ENCODE data around the gene NFKBIB. TPM values are rescaled to one million over a fixed set of nuclear protein-coding genes. Genes with fewer than 3 reads are reported as not detected.

NFKBIB gene
- total and polyA plus RNA-seq, 2 of the 13 experiments (the other 11 are each of a cell fraction or from before 2014, with no cell fraction given) = 8.6 to 14.9 TPM

GRCh38 chr19:38922482-38922881 is 22.7 kb downstream of the NFKBIB start:
- H3K4me3 ChIP-seq (replicated peaks in 1 of 3; ENCODE audit: insufficient read depth in 1 of 3, low read depth in 2 of 3, low read length in 3 of 3) = no peak overlapping the region
- H3K27ac ChIP-seq (ENCODE audit: extremely low read length, insufficient read depth, low read length) = no peak overlapping the region
- no peak overlapping the region for H3K9ac ChIP-seq (ENCODE audit: insufficient read depth, low read depth, low read length)
- peaks cover 11% of the 10 kb centered on the region for H3K4me1 ChIP-seq (ENCODE audit: insufficient read depth, low read length)
- H3K36me3 ChIP-seq (replicated peaks in 1 of 2; ENCODE audit: control insufficient read depth in 1 of 2, insufficient read depth in 2 of 2, low read length in 2 of 2) = peaks cover 15 to 37% of the 10 kb centered on the region in 2 experiments
- no peaks in the 10 kb centered on the region for H3K27me3 ChIP-seq (ENCODE audit: control insufficient read depth in 1 of 2, insufficient read depth in 2 of 2, low read length in 2 of 2)
- H3K4me2 ChIP-seq (ENCODE audit: low read depth, low read length) = no peak overlapping the region
- H2AFZ ChIP-seq (ENCODE audit: low read length) = no peak overlapping the region
- no TSS peak for BruUV-seq (replicated peaks)
- no peaks in the 10 kb centered on the region for H3K9me3 ChIP-seq (ENCODE audit: low read length)
- ChIA-PET CTCF (ENCODE audit: low intra/inter-chr PET ratio, low total read pairs) (no interaction called here), POLR2A (no interaction called here)
- in situ Hi-C loops (cut with HindIII; ENCODE audit: extremely low pct_ligation_motif_present, low pct_unique_long_range_greater_than_20kb) (loop anchor here (25.0 kb wide), 1 partner anchor 185 kb away; the partner anchor contains the start of gene CAPN12), intact Hi-C loops (cut with micrococcal nuclease; ENCODE audit: unreplicated experiment) (no loop called here)
- DNase-seq (ENCODE audit: low spot score) = no peak
- no peak for ATAC-seq
- FAIRE-seq = no peak
- H3K79me2 ChIP-seq (ENCODE audit: insufficient read depth, low read length) = no peaks in the 10 kb centered on the region
- 95% methylated on average over 5 of the region's 5 CpGs for WGBS (ENCODE audit: low lambda C conversion rate)
- no peak for TF ChIP-seq HOXD1 (CRISPR knock-in tag; IDR thresholded peaks at IDR 0.05)
- no peak for TF ChIP-seq TRAFD1 (CRISPR knock-in tag; IDR thresholded peaks at IDR 0.05; ENCODE audit: borderline replicate concordance)
- no peak for TF ChIP-seq RXRA (CRISPR knock-in tag; IDR thresholded peaks at IDR 0.05)
- TF ChIP-seq ZBTB21 (CRISPR knock-in tag; IDR thresholded peaks at IDR 0.05) = no peak
- TF ChIP-seq ZNF776 (CRISPR knock-in tag; IDR thresholded peaks at IDR 0.05) = no peak
- no peak for TF ChIP-seq ZNF264 (CRISPR knock-in tag; IDR thresholded peaks at IDR 0.05)
- TF ChIP-seq NRL (CRISPR knock-in tag; IDR thresholded peaks at IDR 0.05; ENCODE audit: borderline replicate concordance) = no peak
- no peak for TF ChIP-seq ZNF564 (CRISPR knock-in tag; IDR thresholded peaks at IDR 0.05)
- TF ChIP-seq HMGXB4 (CRISPR knock-in tag; IDR thresholded peaks at IDR 0.05; ENCODE audit: borderline replicate concordance in 1 of 2, low read depth in 1 of 2) = no peak
- no peak for TF ChIP-seq ZSCAN31 (CRISPR knock-in tag; IDR thresholded peaks at IDR 0.05; ENCODE audit: low read depth)
- no peak for TF ChIP-seq ZNF7 (CRISPR knock-in tag; IDR thresholded peaks at IDR 0.05)
- TF ChIP-seq JUN (CRISPR knock-in tag; IDR thresholded peaks at IDR 0.05) = no peak
- TF ChIP-seq WIZ (CRISPR knock-in tag; IDR thresholded peaks at IDR 0.05) = no peak
- no peak for TF ChIP-seq ARID4A (CRISPR knock-in tag; IDR thresholded peaks at IDR 0.05; ENCODE audit: borderline replicate concordance)
- no peak for TF ChIP-seq SALL1 (CRISPR knock-in tag; IDR thresholded peaks at IDR 0.05)
- no peak for TF ChIP-seq HOXA7 (CRISPR knock-in tag; IDR thresholded peaks at IDR 0.05)
- H4K20me1 ChIP-seq (ENCODE audit: insufficient read depth, low read length) = no peaks in the 10 kb centered on the region
